ENCODE results near the gene GPC2.

GPC2 gene

DNA sequence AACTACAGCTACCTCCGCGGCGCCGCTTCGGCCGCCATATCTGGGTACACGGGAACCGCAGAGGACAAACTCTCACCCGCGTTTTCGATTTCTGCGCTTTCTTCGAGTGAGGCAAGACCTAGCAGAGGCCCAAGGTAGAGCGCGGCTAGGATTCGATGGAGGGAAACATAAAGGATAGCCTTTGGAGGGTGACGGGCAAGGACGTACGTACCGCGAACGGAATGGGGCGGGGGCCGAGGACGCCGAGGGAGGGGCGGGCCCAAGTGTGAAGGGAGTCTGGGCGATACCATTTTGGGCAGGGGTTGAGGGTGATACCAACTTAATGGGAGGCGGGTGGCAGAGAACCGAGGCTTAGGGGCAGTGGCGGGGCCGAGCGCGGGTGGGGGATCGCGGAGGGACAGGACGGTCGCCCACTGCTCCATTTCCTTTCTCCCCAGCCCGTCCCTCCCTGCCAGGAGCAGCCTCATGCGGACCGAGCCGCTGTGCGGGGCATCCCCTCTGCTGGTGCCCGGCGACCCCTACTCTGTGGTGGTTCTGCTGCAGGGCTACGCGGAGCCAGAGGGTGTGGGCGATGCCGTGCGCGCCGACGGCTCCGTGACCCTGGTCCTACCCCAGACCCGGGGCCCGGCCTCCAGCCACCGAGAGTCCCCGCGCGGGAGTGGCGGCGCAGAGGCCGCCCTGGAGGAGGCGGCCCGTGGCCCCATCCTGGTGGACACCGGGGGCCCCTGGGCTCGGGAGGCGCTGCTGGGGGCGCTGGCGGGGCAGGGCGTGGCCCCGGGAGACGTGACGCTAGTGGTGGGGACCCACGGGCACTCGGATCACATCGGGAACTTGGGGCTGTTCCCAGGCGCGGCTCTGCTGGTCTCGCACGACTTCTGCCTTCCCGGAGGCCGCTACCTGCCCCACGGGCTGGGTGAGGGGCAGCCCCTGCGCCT lies 50.0 kb downstream of the GPC2 start, which contains the start of gene MBLAC1:
TSS of gene MBLAC1 (plus strand) at position 37 of the 935 bp plus-strand sequence. CDS start at position 466, 429 bp downstream.
- intact Hi-C loops (cut with DNase I): loop anchor here (2.0 kb wide), 1 partner anchor 26 kb away; the partner anchor contains the start of genes AP4M1 and MCM7

GRCh38 chr7:100126239-100126930 lies 50.8 kb downstream of the GPC2 start:
- DNase-seq: peak in 1 of 10 donors; percentile 85
- intact Hi-C loops (cut with DNase I): loop anchor here (2.0 kb wide), 1 partner anchor 26 kb away; the partner anchor contains the start of genes AP4M1 and MCM7

More for the DNA sequence above, 50.0 kb downstream of the GPC2 start, which contains the start of gene MBLAC1:
- peak; percentile 87 to 98 (median 92) for DNase-seq

- intact Hi-C loops (cut with DNase I): no loop called here
- peak in 2 of 10 donors; percentile 3 to 16 for DNase-seq
Observed at GRCh38 chr7:100124301-100125230, 52.6 kb downstream of the GPC2 start.

DNA sequence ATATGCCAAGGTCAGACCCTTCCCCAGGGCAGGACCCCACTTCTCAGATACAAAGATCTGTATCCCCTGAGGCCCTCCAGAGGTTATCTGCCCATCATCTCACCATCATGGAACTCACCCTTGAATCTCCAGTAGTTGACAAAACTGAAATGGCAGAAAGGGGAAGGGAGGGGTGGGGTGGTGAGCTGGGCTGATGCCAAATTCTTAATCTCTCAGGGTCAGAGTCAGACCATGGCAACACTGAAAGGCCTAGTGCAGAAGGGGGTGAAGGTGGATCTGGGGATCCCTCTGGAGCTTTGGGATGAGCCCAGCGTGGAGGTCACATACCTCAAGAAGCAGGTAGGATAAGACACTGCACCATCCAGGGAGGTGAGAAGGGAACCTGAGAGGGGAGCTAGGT lies 54.6 kb downstream of the GPC2 start:
- peak in 2 of 10 donors; percentile 9 to 13 for DNase-seq
- intact Hi-C loops (cut with DNase I): no loop called here

- peak in 3 of 10 donors; percentile 14 to 35 (median 32) for DNase-seq
- intact Hi-C loops (cut with DNase I): no loop called here
Observed at GRCh38 chr7:100122067-100122466, 55.1 kb downstream of the GPC2 start.

DNA sequence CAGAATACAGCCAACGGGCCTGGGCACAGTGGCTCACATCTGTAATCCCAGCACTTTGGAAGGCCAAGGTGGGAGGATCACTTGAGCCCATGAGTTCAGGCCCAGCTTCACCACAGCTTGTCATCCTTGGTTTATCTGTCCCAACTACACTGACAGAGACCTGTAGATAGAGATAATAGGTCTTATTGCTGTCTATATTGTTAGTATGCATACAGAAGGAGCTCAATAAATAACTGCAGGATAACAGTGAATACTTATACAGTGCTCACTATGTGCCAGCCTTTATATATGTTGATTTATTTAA lies 56.5 kb downstream of the GPC2 start:
- peak in 1 of 10 donors; percentile 30 for DNase-seq
- intact Hi-C loops (cut with DNase I): no loop called here

- DNase-seq: peak; percentile 64 to 96 (median 77)
- intact Hi-C loops (cut with DNase I): loop anchor here (1.0 kb wide), 1 partner anchor 19 kb away; the partner anchor contains the start of genes AP4M1 and MCM7
Observed at GRCh38 chr7:100119970-100120732, 57.0 kb downstream of the GPC2 start.

All from posterior cingulate gyrus (tissue), 11 donors.